Aorta (tissue), 5 donors: ENCODE data around the gene APLN. TPM values are rescaled to one million over a fixed set of nuclear protein-coding genes. Genes with fewer than 3 reads are reported as not detected.

Experiments used
- ATAC-seq: fragments of 200-7000 bp; cut with Tn5 transposase; one replicate; pipeline ENCODE4 v1.9.1; 2022; ENCODE audit warnings: moderate library complexity; ENCODE audit not compliant: low FRiP score
- DNase-seq, 2 donors: peaks; one replicate each; pipeline ENCODE4 v3.0.0-alpha.2; 2020
- H3K27ac ChIP-seq, 2 donors: one replicate each; pipeline ENCODE4 v1.5.1; 2013; ENCODE audit warnings: low read length in 2 of 2, mild to moderate bottlenecking in 2 of 2, moderate library complexity in 2 of 2, control low read depth in 1 of 2, inconsistent platforms in 1 of 2, low read depth in 1 of 2
- H3K27me3 ChIP-seq, 2 donors: one replicate each; pipeline ENCODE4 v1.6.1; 2013; ENCODE audit warnings: control low read depth in 1 of 2, low read length in 1 of 2, mild to moderate bottlenecking in 1 of 2, moderate library complexity in 1 of 2; ENCODE audit not compliant: insufficient read depth in 2 of 2, control insufficient read depth in 1 of 2
- H3K36me3 ChIP-seq, 2 donors: one replicate each; pipeline ENCODE4 v1.6.1; 2013; ENCODE audit warnings: control low read depth in 1 of 2, low read length in 1 of 2, mild to moderate bottlenecking in 1 of 2; ENCODE audit not compliant: insufficient read depth in 2 of 2, control insufficient read depth in 1 of 2
- H3K4me1 ChIP-seq, 2 donors: one replicate each; pipeline ENCODE4 v1.6.1; 2013; ENCODE audit warnings: low read length in 2 of 2, control low read depth in 1 of 2, mild to moderate bottlenecking in 1 of 2, moderate library complexity in 1 of 2; ENCODE audit not compliant: insufficient read depth in 2 of 2, control insufficient read depth in 1 of 2
- H3K4me3 ChIP-seq, 2 donors: one replicate each; pipeline ENCODE4 v1.5.1; 2013; ENCODE audit warnings: low read length in 2 of 2, control low read depth in 1 of 2, mild to moderate bottlenecking in 1 of 2
- H3K9me3 ChIP-seq: one replicate; pipeline ENCODE4 v1.6.1; 2013; ENCODE audit warnings: mild to moderate bottlenecking, low read length; ENCODE audit not compliant: control insufficient read depth
- WGBS, 2 donors: extraction: QIAGEN DNeasy Blood & Tissue Kit; methylation state at CpG; one replicate each; pipeline ENCODE4 v1.1.7; 2013; 5-methylcytosine and 5-hydroxymethylcytosine counted together
- intact Hi-C, 2 donors: fragments of 100-400 bp; cut with DNase I; formaldehyde crosslinking; loops; one replicate each; pipeline versions ENCODE4 v1.14.2 to v1.15.0; 2022
- polyA plus RNA-seq, 2 donors: library from polyadenylated mRNA; stranded (reverse); fragments of 200-250 nt; gene quantifications; one replicate each; pipeline ENCODE4 v1.2.3, GENCODE V29; 2013
- total RNA-seq, 2 donors: library from RNA; stranded (reverse); fragmentation: NEBNext Ultra II Directional; extraction: Animal tissue kit (Norgen Biotek cat#: 25700); gene quantifications; one replicate each; pipeline ENCODE4 v1.2.1, GENCODE V29; 2021
- donor health status: healthy with polysubstance abuse.
- donor health status: Bipolar disorder and iron deficiency.
- donor health status: DM: no; HTN: no; CAD: no.
- donor health status: DM: no; HTN: no; CAD: no.
- donor health status: DM: yes; HTN: yes; CAD: no.

The APLN gene
- total and polyA plus RNA-seq, 4 donors, result 0.08 to 24.0 (median 6.6) TPM

GRCh38 chrX:129640737-129641136 is 14.0 kb downstream of the APLN start:
- ATAC-seq (no peak), DNase-seq (peak in 1 of 2 donors; percentile 3)
- H3K27ac ChIP-seq, result no peak overlapping the region
- H3K27me3 ChIP-seq, result no peaks in the 10 kb centered on the region
- H3K36me3 ChIP-seq, result no peaks in the 10 kb centered on the region
- no peak overlapping the region for H3K4me3 ChIP-seq
- 84 to 100% methylated on average over 1 of the region's 1 CpG for WGBS, 2 donors
- H3K4me1 ChIP-seq, result no peaks in the 10 kb centered on the region
- H3K9me3 ChIP-seq, result no peaks in the 10 kb centered on the region
- intact Hi-C loops, result no loop called here

DNA sequence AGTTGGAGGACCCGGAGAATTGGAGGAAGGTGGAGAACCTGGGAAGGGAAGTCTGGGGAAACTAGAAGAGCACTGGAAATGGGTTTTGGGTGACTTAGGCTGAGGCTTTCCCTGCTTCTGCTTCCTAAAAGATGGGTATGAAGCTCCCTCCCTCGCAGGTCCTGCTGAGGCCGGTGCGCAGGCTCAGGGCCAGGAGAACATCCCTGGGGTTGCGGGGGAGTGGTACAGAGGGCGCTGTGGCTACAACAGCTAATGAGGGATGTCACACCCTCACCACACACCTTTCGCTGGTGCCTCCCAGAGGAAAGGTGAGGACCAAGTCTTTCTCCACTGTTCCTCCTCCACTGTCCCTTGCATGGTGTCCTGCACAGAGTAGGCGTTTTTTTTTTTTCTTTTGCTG is 15.8 kb downstream of the APLN start:
- H3K27me3 ChIP-seq, result no peaks in the 10 kb centered on the region
- ATAC-seq, result no peak
- no peaks in the 10 kb centered on the region for H3K4me1 ChIP-seq
- WGBS, 2 donors, result 77 to 91% methylated on average over 8 of the region's 8 CpGs
- H3K36me3 ChIP-seq, result no peaks in the 10 kb centered on the region
- intact Hi-C loops, result loop anchor here in 1 of 2 donors (1.0 kb wide), 1 partner anchor 87 kb away; no protein-coding TSS in a partner anchor
- no peak overlapping the region for H3K27ac ChIP-seq
- no peak for DNase-seq
- H3K9me3 ChIP-seq, result no peaks in the 10 kb centered on the region
- H3K4me3 ChIP-seq, result no peak overlapping the region

- ATAC-seq (peak; percentile 80), DNase-seq (peak; percentile 75 to 90)
- H3K9me3 ChIP-seq, result no peaks in the 10 kb centered on the region
- no peaks in the 10 kb centered on the region for H3K27me3 ChIP-seq
- no peak overlapping the region for H3K4me3 ChIP-seq
- WGBS, 2 donors, result 21 to 23% methylated on average over 13 of the region's 13 CpGs
- intact Hi-C loops, result loop anchor here (1.0 kb wide), 1 partner anchor 89 kb away; no protein-coding TSS in a partner anchor
- no peaks in the 10 kb centered on the region for H3K36me3 ChIP-seq
- no peak overlapping the region for H3K27ac ChIP-seq
- H3K4me1 ChIP-seq, result no peaks in the 10 kb centered on the region
Measured at GRCh38 chrX:129637217-129638109, 17.3 kb downstream of the APLN start.

DNA sequence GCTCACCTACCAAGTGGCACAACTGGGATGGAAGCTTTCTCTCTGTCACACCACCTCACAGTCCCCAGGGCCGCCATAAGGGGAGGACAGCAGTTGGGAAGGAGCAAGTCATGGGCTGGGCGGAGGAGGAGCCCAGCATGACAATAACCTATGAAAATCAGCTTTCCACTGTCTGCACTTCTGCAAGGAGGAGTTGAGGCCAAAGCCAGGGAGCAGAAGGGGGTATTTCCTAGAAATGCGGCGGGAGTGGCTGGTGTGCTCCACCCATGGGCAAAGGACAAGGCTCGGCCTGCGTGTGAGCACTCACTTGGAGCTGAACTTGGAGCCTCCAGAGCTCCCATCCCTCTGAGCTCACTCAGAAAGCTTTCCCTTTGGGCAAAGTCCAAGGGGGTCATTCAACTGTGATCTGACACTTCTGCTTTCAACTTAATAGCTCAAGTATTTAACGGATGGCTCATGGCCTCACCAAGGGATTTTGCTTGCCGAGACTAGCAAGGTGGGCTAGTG is 18.5 kb downstream of the APLN start:
- H3K9me3 ChIP-seq, result no peaks in the 10 kb centered on the region
- no peak for DNase-seq
- ATAC-seq, result no peak
- no peak overlapping the region for H3K27ac ChIP-seq
- H3K36me3 ChIP-seq, result no peaks in the 10 kb centered on the region
- 81 to 87% methylated on average over 8 of the region's 8 CpGs for WGBS, 2 donors
- H3K27me3 ChIP-seq, result no peaks in the 10 kb centered on the region
- no peaks in the 10 kb centered on the region for H3K4me1 ChIP-seq
- H3K4me3 ChIP-seq, result no peak overlapping the region
- intact Hi-C loops, result no loop called here

DNA sequence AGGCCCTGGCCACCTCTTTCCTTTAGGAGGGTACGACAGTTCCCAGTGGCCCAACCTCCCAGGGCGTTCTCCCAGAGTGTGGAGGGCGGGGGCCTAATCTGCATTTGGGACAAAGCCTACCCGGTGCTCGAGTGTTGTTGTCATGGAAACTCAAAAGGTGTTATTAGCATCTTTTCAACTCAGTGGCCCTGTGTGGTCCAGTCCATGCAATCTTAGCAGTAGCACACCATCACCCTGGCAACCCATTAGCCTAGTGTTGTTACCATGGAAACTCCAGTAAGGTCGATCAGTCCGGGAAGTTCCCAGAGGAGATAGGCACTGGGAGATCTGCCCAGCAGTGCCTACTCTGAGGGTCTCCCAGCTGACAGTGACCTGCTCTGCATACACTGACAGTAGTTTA is 20.2 kb downstream of the APLN start:
- Histone ChIP-seq H3K27me3 (no peaks in the 10 kb centered on the region), H3K4me3 (no peak overlapping the region), H3K27ac (no peak overlapping the region), H3K9me3 (no peaks in the 10 kb centered on the region), H3K36me3 (no peaks in the 10 kb centered on the region), H3K4me1 (no peaks in the 10 kb centered on the region)
- ATAC-seq, result no peak
- 67 to 69% methylated on average over 7 of the region's 7 CpGs for WGBS, 2 donors
- intact Hi-C loops, result no loop called here
- no peak for DNase-seq

DNA sequence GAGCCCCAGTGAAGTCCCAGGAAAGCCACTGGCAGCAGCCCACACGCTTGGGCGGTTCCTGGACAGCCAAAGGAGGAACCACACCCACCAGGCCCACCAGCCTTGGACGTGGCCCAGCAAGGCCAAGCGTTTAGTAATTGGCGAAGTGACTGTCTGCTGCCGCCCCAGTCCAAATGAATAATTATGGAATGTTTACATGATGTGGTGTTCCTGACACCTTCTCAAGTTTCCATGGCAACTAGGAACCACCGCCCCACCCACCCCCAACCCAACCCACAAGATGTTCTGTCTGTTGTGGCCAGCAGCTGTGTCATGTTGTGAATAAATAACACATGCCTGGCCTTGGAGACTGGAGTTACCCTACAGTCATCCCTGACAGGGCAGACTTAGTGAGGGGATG is 22.3 kb downstream of the APLN start:
- no peak overlapping the region for H3K4me3 ChIP-seq
- DNase-seq, result no peak
- H3K27me3 ChIP-seq, result no peaks in the 10 kb centered on the region
- no peak for ATAC-seq
- H3K36me3 ChIP-seq, result no peaks in the 10 kb centered on the region
- no peak overlapping the region for H3K27ac ChIP-seq
- no peaks in the 10 kb centered on the region for H3K9me3 ChIP-seq
- no peaks in the 10 kb centered on the region for H3K4me1 ChIP-seq
- intact Hi-C loops, result no loop called here
- WGBS, 2 donors, result 79 to 82% methylated on average over 7 of the region's 7 CpGs

- WGBS, 2 donors, result 83 to 96% methylated on average over 5 of the region's 5 CpGs
- Histone ChIP-seq H3K9me3 (no peaks in the 10 kb centered on the region), H3K4me1 (no peaks in the 10 kb centered on the region), H3K27me3 (no peaks in the 10 kb centered on the region), H3K36me3 (no peaks in the 10 kb centered on the region), H3K4me3 (no peak overlapping the region), H3K27ac (no peak overlapping the region)
- intact Hi-C loops, result no loop called here
- ATAC-seq, result no peak
- DNase-seq, result peak in 1 of 2 donors; percentile 2
Measured at GRCh38 chrX:129631849-129632248, 22.9 kb downstream of the APLN start.

DNA sequence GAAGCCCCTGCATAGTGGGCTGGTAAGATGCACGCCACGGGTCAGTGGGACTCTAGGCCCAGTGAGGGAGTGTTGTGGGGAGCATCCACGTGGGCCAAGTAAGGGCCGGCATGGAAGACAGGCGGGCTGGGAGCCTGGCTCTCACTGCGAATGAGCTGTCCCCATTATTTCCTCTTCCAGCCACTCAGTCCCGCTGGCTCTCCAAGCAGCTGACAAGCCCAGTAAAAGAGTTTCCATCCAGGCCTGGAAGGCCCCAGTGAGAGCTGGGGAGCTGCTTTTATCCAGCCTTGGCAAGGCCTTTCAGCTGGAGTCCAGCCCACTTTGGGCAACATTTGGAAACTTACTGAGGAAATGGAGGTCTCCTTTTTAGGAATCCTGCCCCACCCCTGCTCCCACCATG is 24.9 kb downstream of the APLN start:
- no peaks in the 10 kb centered on the region for H3K27me3 ChIP-seq
- intact Hi-C loops, result no loop called here
- H3K36me3 ChIP-seq, result no peaks in the 10 kb centered on the region
- DNase-seq (peak in 1 of 2 donors; percentile 50), ATAC-seq (peak; percentile 53)
- no peaks in the 10 kb centered on the region for H3K4me1 ChIP-seq
- H3K4me3 ChIP-seq, result no peak overlapping the region
- 23 to 35% methylated on average over 7 of the region's 7 CpGs for WGBS, 2 donors
- H3K9me3 ChIP-seq, result no peaks in the 10 kb centered on the region
- H3K27ac ChIP-seq, result no peak overlapping the region

GRCh38 chrX:129626026-129626425 is 28.7 kb downstream of the APLN start:
- no peaks in the 10 kb centered on the region for H3K9me3 ChIP-seq
- H3K27me3 ChIP-seq, result no peaks in the 10 kb centered on the region
- H3K36me3 ChIP-seq, result no peaks in the 10 kb centered on the region
- no peak for ATAC-seq
- no peak overlapping the region for H3K4me3 ChIP-seq
- intact Hi-C loops, result no loop called here
- no peaks in the 10 kb centered on the region for H3K4me1 ChIP-seq
- no peak overlapping the region for H3K27ac ChIP-seq
- no peak for DNase-seq
- WGBS, 2 donors, result 53 to 60% methylated on average over 3 of the region's 3 CpGs
